ENCODE measurements around the gene PRSS48.

DNA sequence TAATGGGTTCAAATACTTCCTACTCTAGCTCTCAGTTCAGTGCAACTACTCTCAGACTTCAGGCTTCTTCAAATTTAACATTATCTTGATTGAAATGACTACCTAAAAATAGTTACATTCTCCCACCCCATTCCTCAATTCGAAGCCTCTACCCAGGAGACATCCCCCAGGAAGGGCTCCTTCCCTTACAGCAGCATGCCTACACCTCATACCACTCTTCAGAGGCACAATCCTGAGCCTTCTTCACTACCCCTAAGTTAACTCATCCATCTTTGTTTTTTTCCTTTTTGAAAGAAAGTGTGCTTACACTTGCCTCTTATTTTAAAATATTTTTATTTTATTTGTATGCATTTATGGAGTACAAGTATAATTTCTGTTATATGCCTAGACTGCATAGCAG lies 17.2 kb upstream of the PRSS48 start:
- TF ChIP-seq, protein P1, sequence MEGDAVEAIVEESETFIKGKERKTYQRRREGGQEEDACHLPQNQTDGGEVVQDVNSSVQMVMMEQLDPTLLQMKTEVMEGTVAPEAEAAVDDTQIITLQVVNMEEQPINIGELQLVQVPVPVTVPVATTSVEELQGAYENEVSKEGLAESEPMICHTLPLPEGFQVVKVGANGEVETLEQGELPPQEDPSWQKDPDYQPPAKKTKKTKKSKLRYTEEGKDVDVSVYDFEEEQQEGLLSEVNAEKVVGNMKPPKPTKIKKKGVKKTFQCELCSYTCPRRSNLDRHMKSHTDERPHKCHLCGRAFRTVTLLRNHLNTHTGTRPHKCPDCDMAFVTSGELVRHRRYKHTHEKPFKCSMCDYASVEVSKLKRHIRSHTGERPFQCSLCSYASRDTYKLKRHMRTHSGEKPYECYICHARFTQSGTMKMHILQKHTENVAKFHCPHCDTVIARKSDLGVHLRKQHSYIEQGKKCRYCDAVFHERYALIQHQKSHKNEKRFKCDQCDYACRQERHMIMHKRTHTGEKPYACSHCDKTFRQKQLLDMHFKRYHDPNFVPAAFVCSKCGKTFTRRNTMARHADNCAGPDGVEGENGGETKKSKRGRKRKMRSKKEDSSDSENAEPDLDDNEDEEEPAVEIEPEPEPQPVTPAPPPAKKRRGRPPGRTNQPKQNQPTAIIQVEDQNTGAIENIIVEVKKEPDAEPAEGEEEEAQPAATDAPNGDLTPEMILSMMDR (IDR thresholded peaks at IDR 0.05): no peak
- no peak for TF ChIP-seq POLR2A (IDR thresholded peaks at IDR 0.05)

Data from uterus (tissue), 2 donors.